Fibroblast of the aortic adventitia (primary cell): ENCODE measurements around the gene EXOC2. TPM values are rescaled to one million over a fixed set of nuclear protein-coding genes. Genes with fewer than 3 reads are reported as not detected.

Experiments used
- DNase-seq: peaks from one replicate; pipeline ENCODE4 v3.0.0-alpha.2; 2010; ENCODE audit warnings: low read depth
- H3K4me3 ChIP-seq: 2 replicates; pipeline ENCODE4 v1.5.1; 2011; ENCODE audit warnings: low read depth, mild to moderate bottlenecking, control low read depth, low read length, moderate library complexity
- CTCF ChIP-seq: IDR thresholded peaks from 2 replicates; pipeline ENCODE4 v1.5.1; 2011; ENCODE audit warnings: mild to moderate bottlenecking, low read length, control low read depth, inconsistent platforms; ENCODE audit not compliant: insufficient read depth
- total RNA-seq: library from RNA; depleted of rRNA; stranded (reverse); fragments of >200 nt; gene quantifications from 2 replicates; pipeline ENCODE4 v1.2.3, GENCODE V29; 2012; ENCODE audit warnings: low replicate concordance

The EXOC2 gene
- total RNA-seq, 1 donor = 27.9 TPM

GRCh38 chr6:452301-453067 is 240.5 kb downstream of the EXOC2 start:
- peak; percentile 45 for DNase-seq
- no peak for TF ChIP-seq CTCF
- H3K4me3 ChIP-seq = no peak overlapping the region

- DNase-seq = no peak
- no peak overlapping the region for H3K4me3 ChIP-seq
- no peak for TF ChIP-seq CTCF
Measured at GRCh38 chr6:451847-452246, 241.1 kb downstream of the EXOC2 start.

GRCh38 chr6:451336-451735 is 241.6 kb downstream of the EXOC2 start:
- H3K4me3 ChIP-seq = no peak overlapping the region
- no peak for DNase-seq
- no peak for TF ChIP-seq CTCF

GRCh38 chr6:449486-450419 is 243.2 kb downstream of the EXOC2 start:
- no peak for TF ChIP-seq CTCF
- no peak for DNase-seq
- H3K4me3 ChIP-seq = no peak overlapping the region

- no peak overlapping the region for H3K4me3 ChIP-seq
- TF ChIP-seq CTCF = no peak
Measured at GRCh38 chr6:449057-449430, 243.9 kb downstream of the EXOC2 start.

GRCh38 chr6:448296-449056 is 244.5 kb downstream of the EXOC2 start:
- no peak for DNase-seq

More at GRCh38 chr6:449057-449430, 243.9 kb downstream of the EXOC2 start:
- DNase-seq = no peak

More at GRCh38 chr6:448296-449056, 244.5 kb downstream of the EXOC2 start:
- no peak overlapping the region for H3K4me3 ChIP-seq
- no peak for TF ChIP-seq CTCF
